Activated B cell treated with CpG ODN at 0.5 μM for 24 hours (primary cell): ENCODE data around the gene RCAN2. TPM values are rescaled to one million over a fixed set of nuclear protein-coding genes. Genes with fewer than 3 reads are reported as not detected.

Experiments used
- ATAC-seq: fragments of 200-7000 bp; cut with Tn5 transposase; one replicate; pipeline ENCODE4 v1.10.0; 2021; ENCODE audit warnings: low read depth, mild to moderate bottlenecking, moderate library complexity
- CTCF ChIA-PET: fragments of 350-600 bp; sonication (Branson Sonifier 250); formaldehyde crosslinking; loops from one replicate; lab custom pipeline; 2021; ENCODE audit warnings: antibody characterized with exemption; lab: Charles Lee
- POLR2A ChIA-PET: fragments of 350-600 bp; sonication (Branson Sonifier 250); formaldehyde crosslinking; loops from one replicate; lab custom pipeline; 2021; ENCODE audit warnings: antibody characterized with exemption; lab: Charles Lee
- DNase-seq: peaks from one replicate; pipeline ENCODE4 v3.0.0; 2022
- H3K27ac Mint-ChIP-seq: one replicate; pipeline ENCODE4 v1.8.0; 2020; ENCODE audit warnings: mixed read lengths
- H3K27me3 Mint-ChIP-seq: one replicate; pipeline ENCODE4 v1.8.0; 2021; ENCODE audit warnings: mixed read lengths
- H3K36me3 Mint-ChIP-seq: one replicate; pipeline ENCODE4 v1.8.0; 2021; ENCODE audit warnings: low read depth, mixed read lengths
- H3K4me1 Mint-ChIP-seq: one replicate; pipeline ENCODE4 v1.8.0; 2021; ENCODE audit warnings: mixed read lengths
- H3K4me3 Mint-ChIP-seq: one replicate; pipeline ENCODE4 v1.8.0; 2020; ENCODE audit warnings: mild to moderate bottlenecking, mixed read lengths
- H3K9me3 Mint-ChIP-seq: one replicate; pipeline ENCODE4 v1.8.0; 2020; ENCODE audit warnings: mixed read lengths
- intact Hi-C: fragments of 100-400 bp; cut with micrococcal nuclease; formaldehyde crosslinking; loops from one replicate; pipeline ENCODE4 v1.15.1; 2024
- total RNA-seq: library from RNA; stranded (reverse); gene quantifications from 2 replicates; pipeline ENCODE4 v1.2.3, GENCODE V29; 2022
- TF ChIP-seq, protein P1 (sequence below): fragments of 200-600 bp; IDR thresholded peaks from one replicate; pipeline ENCODE4 v1.8.0; 2022; ENCODE audit warnings: antibody characterized with exemption, mild to moderate bottlenecking

RCAN2 gene
- total RNA-seq, 1 donor from 2014 or later: not detected

DNA sequence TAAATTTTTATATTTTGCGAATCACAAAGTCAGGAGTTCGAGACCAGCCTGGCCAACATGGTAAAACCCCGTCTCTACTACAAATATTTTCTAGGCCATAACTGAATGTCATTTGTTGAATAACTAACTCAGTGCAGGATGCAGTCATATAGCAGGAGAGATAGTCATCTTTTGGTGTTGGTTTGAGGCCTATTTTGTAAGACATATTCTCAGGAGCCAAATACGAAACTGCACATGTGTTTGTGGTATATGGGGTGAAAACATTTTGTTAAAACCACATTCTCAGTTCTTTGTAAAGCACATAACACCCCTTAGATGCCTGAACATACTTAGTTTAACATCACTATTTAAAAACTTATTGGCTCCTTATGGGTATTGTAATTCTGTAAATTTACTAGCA lies 315.8 kb downstream of the RCAN2 start:
- CTCF ChIA-PET: no interaction called here
- intact Hi-C loops: no loop called here
- H3K36me3 Mint-ChIP-seq: no peaks in the 10 kb centered on the region
- H3K27ac Mint-ChIP-seq: no peak overlapping the region
- TF ChIP-seq, protein P1, sequence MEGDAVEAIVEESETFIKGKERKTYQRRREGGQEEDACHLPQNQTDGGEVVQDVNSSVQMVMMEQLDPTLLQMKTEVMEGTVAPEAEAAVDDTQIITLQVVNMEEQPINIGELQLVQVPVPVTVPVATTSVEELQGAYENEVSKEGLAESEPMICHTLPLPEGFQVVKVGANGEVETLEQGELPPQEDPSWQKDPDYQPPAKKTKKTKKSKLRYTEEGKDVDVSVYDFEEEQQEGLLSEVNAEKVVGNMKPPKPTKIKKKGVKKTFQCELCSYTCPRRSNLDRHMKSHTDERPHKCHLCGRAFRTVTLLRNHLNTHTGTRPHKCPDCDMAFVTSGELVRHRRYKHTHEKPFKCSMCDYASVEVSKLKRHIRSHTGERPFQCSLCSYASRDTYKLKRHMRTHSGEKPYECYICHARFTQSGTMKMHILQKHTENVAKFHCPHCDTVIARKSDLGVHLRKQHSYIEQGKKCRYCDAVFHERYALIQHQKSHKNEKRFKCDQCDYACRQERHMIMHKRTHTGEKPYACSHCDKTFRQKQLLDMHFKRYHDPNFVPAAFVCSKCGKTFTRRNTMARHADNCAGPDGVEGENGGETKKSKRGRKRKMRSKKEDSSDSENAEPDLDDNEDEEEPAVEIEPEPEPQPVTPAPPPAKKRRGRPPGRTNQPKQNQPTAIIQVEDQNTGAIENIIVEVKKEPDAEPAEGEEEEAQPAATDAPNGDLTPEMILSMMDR: no peak
- ATAC-seq (no peak), DNase-seq (no peak)
- peaks cover 11% of the 10 kb centered on the region for H3K4me1 Mint-ChIP-seq
- POLR2A ChIA-PET: no interaction called here
- no peak overlapping the region for H3K4me3 Mint-ChIP-seq
- H3K27me3 Mint-ChIP-seq: peaks cover 2% of the 10 kb centered on the region
- H3K9me3 Mint-ChIP-seq: no peaks in the 10 kb centered on the region

- Mint-ChIP-seq H3K36me3 (no peaks in the 10 kb centered on the region), H3K4me3 (no peak overlapping the region), H3K27me3 (peaks cover 4% of the 10 kb centered on the region), H3K9me3 (no peaks in the 10 kb centered on the region), H3K27ac (no peak overlapping the region), H3K4me1 (peaks cover 15% of the 10 kb centered on the region)
- TF ChIP-seq, protein P1: no peak
- ChIA-PET CTCF (no interaction called here), POLR2A (interaction anchor here (0.7 kb wide), 1 partner anchor 40 kb away, joined by 4 read pairs; no protein-coding TSS in a partner anchor)
- ATAC-seq (no peak), DNase-seq (no peak)
- intact Hi-C loops: no loop called here
Measured at GRCh38 chr6:46174904-46175303, 316.3 kb downstream of the RCAN2 start.

GRCh38 chr6:46172176-46172575 lies 319.1 kb downstream of the RCAN2 start:
- CTCF ChIA-PET: interaction anchor here (1.0 kb wide), 1 partner anchor 82 kb away, joined by 3 read pairs; no protein-coding TSS in a partner anchor
- no peaks in the 10 kb centered on the region for H3K36me3 Mint-ChIP-seq
- POLR2A ChIA-PET: no interaction called here

More at GRCh38 chr6:46172176-46172575, 319.1 kb downstream of the RCAN2 start:
- DNase-seq: no peak
- no peak for ATAC-seq
- peaks cover 2% of the 10 kb centered on the region for H3K27me3 Mint-ChIP-seq
- H3K4me1 Mint-ChIP-seq: peaks cover 15% of the 10 kb centered on the region
- H3K27ac Mint-ChIP-seq: no peak overlapping the region
- intact Hi-C loops: no loop called here
- H3K4me3 Mint-ChIP-seq: peak overlapping the region; percentile 1
- H3K9me3 Mint-ChIP-seq: no peaks in the 10 kb centered on the region
- TF ChIP-seq, protein P1: no peak

Other genes with a start within 250 kb of the RCAN2 start
- not detected in 2 replicates for gene CYP39A1, start 161.4 kb upstream of the RCAN2 start, total RNA-seq
- 0.29 and 0.78 TPM in 2 replicates for gene SLC25A27, start 161.5 kb upstream of the RCAN2 start, total RNA-seq
- not detected in 2 replicates for gene TDRD6, start 196.4 kb upstream of the RCAN2 start, total RNA-seq
- 0.38 and 0.51 TPM in 2 replicates for gene PLA2G7, start 243.9 kb upstream of the RCAN2 start, total RNA-seq